Measurements from ENCODE around the gene OXCT2. TPM values are rescaled to one million over a fixed set of nuclear protein-coding genes. Genes with fewer than 3 reads are reported as not detected.

The OXCT2 gene
- total and polyA plus RNA-seq, 9 of the 15 experiments (the other 6 are each of a cell fraction or from before 2014, with no cell fraction given): 0.08 to 0.64 (median 0.22) TPM; not detected in 2

GRCh38 chr1:39760074-39761008 lies 10.8 kb downstream of the OXCT2 start:
- H3K79me2 ChIP-seq (ENCODE audit: control insufficient read depth, insufficient read depth, low read length): no peaks in the 10 kb centered on the region
- H2AFZ ChIP-seq (ENCODE audit: low read depth, low read length): no peak overlapping the region
- peaks cover 30% of the 10 kb centered on the region; the same call in 2 of the 3 replicates for H3K36me3 ChIP-seq (ENCODE audit: control insufficient read depth, insufficient read depth, low read length)
- H3K4me3 ChIP-seq: no peak overlapping the region
- no TSS peak for BruUV-seq (replicated peaks)
- no peaks in the 10 kb centered on the region for H3K9me1 ChIP-seq (ENCODE audit: control insufficient read depth, insufficient read depth, low read length)
- no peak overlapping the region for H3K9ac ChIP-seq (ENCODE audit: insufficient read depth in 1 of 2, low read depth in 2 of 2, low read length in 2 of 2)
- FAIRE-seq: no peak
- no peak for ATAC-seq
- no peak overlapping the region for H3K27ac ChIP-seq (ENCODE audit: extremely low read depth, low read depth, low read length)
- ChIA-PET CTCF (ENCODE audit: low intra/inter-chr PET ratio) (no interaction called here), POLR2A (interaction anchor here (0.8 kb wide), 2 partner anchors 22 to 241 kb away, joined by 3 to 4 read pairs; partner anchors contain the start of gene PPIE)
- H3K27me3 ChIP-seq (ENCODE audit: control insufficient read depth in 2 of 2, insufficient read depth in 2 of 2, low read length in 2 of 2): no peaks in the 10 kb centered on the region
- H4K20me1 ChIP-seq (replicated peaks; ENCODE audit: control insufficient read depth, insufficient read depth, low read length): no peaks in the 10 kb centered on the region; the same call in 1 of the 2 replicates
- intact Hi-C loops (cut with micrococcal nuclease) (loop anchor here (5.0 kb wide), 1 partner anchor 238 kb away; no protein-coding TSS in a partner anchor), in situ Hi-C loops (cut with MboI) (loop anchor here (5.0 kb wide), 1 partner anchor 238 kb away; no protein-coding TSS in a partner anchor)
- WGBS (ENCODE audit: insufficient coverage, low coverage, missing lambda C conversion rate): 84% methylated on average over 13 of the region's 16 CpGs
- H3K9me3 ChIP-seq (replicated peaks; ENCODE audit: control insufficient read depth, insufficient read depth, low read depth, low read length): no peaks in the 10 kb centered on the region
- no peak for DNase-seq (ENCODE audit: extremely low read depth in 1 of 4, low spot score in 3 of 4)
- peaks cover 3 to 23% of the 10 kb centered on the region in 2 experiments; a peak in 3 of 5 replicates for H3K4me1 ChIP-seq (replicated peaks in 1 of 2; ENCODE audit: control insufficient read depth in 2 of 2, insufficient read depth in 2 of 2, low read length in 2 of 2)
- H3K4me2 ChIP-seq (ENCODE audit: insufficient read depth, low read length): no peak overlapping the region
- TF ChIP-seq ZNF707 (CRISPR knock-in tag; conservative IDR thresholded peaks at IDR 0.05) (no peak), AFF1 (IDR thresholded peaks at IDR 0.05; ENCODE audit: low read depth in 1 of 2, partially characterized antibody in 2 of 2) (no peak), GATAD2A (IDR thresholded peaks at IDR 0.05) (no peak), CTCF (IDR thresholded peaks at IDR 0.05 in 2 of 3, conservative IDR thresholded peaks at IDR 0.05 in 1 of 3; ENCODE audit: insufficient read depth in 2 of 3, low read depth in 1 of 3, low read length in 3 of 3) (no peak), TEAD4 (IDR thresholded peaks at IDR 0.05; ENCODE audit: low read length) (no peak), TEAD4 (CRISPR knock-in tag; IDR thresholded peaks at IDR 0.05; ENCODE audit: borderline replicate concordance) (no peak), THAP7 (CRISPR knock-in tag; IDR thresholded peaks at IDR 0.05) (no peak), GTF2F1 (IDR thresholded peaks at IDR 0.05; ENCODE audit: low read depth, low read length) (no peak), MECOM (CRISPR knock-in tag; IDR thresholded peaks at IDR 0.05) (no peak), ZBTB1 (CRISPR knock-in tag; IDR thresholded peaks at IDR 0.05; ENCODE audit: borderline replicate concordance, low read depth) (no peak), NCOA2 (IDR thresholded peaks at IDR 0.05; ENCODE audit: partially characterized antibody in 2 of 2) (no peak), TAF15 (IDR thresholded peaks at IDR 0.05; ENCODE audit: low read depth, low read length) (no peak)

Measured in K562 (cell line).